Skeletal muscle satellite cell (primary cell): Measurements from ENCODE around the gene FEM1A.
"Not testable (repeated sequence)": the region's sequence is repeated elsewhere in the genome, so short reads cannot be mapped to it uniquely, and the experiment has no call there.

Experiments used
- H3K27me3 ChIP-seq: 2 replicates; pipeline ENCODE4 v1.7.0; 2013; ENCODE audit warnings: low read length; ENCODE audit not compliant: control insufficient read depth, insufficient read depth
- H3K36me3 ChIP-seq: 2 replicates; pipeline ENCODE4 v1.7.0; 2013; ENCODE audit warnings: mild to moderate bottlenecking, control low read depth, low read length; ENCODE audit not compliant: insufficient read depth
- H3K4me1 ChIP-seq: 2 replicates; pipeline ENCODE4 v1.7.0; 2013; ENCODE audit warnings: low read length; ENCODE audit not compliant: control insufficient read depth, insufficient read depth
- H3K4me2 ChIP-seq: 2 replicates; pipeline ENCODE4 v1.7.0; 2013; ENCODE audit warnings: mild to moderate bottlenecking, low read length
- H3K4me3 ChIP-seq: 2 replicates; pipeline ENCODE4 v1.7.0; 2013; ENCODE audit warnings: low read length
- H3K9ac ChIP-seq: 2 replicates; pipeline ENCODE4 v1.7.0; 2013; ENCODE audit warnings: mild to moderate bottlenecking, low read depth, low read length, moderate library complexity
- H3K9me3 ChIP-seq: replicated peaks from 2 replicates; pipeline ENCODE4 v1.7.0; 2013; ENCODE audit warnings: mild to moderate bottlenecking, control low read depth, low read length

FEM1A gene

GRCh38 chr19:4801085-4801619 is 9.6 kb downstream of the FEM1A start:
- H3K9me3 ChIP-seq, result no peaks in the 10 kb centered on the region
- no peak overlapping the region for H3K9ac ChIP-seq
- no peaks in the 10 kb centered on the region for H3K4me1 ChIP-seq
- H3K36me3 ChIP-seq, result peaks cover 10% of the 10 kb centered on the region
- no peak overlapping the region for H3K4me3 ChIP-seq
- no peak overlapping the region for H3K4me2 ChIP-seq
- H3K27me3 ChIP-seq, result no peaks in the 10 kb centered on the region

GRCh38 chr19:4802711-4803110 is 11.2 kb downstream of the FEM1A start:
- Histone ChIP-seq H3K9me3 (no peaks in the 10 kb centered on the region), H3K9ac (no peak overlapping the region), H3K4me2 (no peak overlapping the region), H3K4me3 (no peak overlapping the region), H3K27me3 (no peaks in the 10 kb centered on the region), H3K36me3 (peaks cover 2% of the 10 kb centered on the region), H3K4me1 (no peaks in the 10 kb centered on the region)

DNA sequence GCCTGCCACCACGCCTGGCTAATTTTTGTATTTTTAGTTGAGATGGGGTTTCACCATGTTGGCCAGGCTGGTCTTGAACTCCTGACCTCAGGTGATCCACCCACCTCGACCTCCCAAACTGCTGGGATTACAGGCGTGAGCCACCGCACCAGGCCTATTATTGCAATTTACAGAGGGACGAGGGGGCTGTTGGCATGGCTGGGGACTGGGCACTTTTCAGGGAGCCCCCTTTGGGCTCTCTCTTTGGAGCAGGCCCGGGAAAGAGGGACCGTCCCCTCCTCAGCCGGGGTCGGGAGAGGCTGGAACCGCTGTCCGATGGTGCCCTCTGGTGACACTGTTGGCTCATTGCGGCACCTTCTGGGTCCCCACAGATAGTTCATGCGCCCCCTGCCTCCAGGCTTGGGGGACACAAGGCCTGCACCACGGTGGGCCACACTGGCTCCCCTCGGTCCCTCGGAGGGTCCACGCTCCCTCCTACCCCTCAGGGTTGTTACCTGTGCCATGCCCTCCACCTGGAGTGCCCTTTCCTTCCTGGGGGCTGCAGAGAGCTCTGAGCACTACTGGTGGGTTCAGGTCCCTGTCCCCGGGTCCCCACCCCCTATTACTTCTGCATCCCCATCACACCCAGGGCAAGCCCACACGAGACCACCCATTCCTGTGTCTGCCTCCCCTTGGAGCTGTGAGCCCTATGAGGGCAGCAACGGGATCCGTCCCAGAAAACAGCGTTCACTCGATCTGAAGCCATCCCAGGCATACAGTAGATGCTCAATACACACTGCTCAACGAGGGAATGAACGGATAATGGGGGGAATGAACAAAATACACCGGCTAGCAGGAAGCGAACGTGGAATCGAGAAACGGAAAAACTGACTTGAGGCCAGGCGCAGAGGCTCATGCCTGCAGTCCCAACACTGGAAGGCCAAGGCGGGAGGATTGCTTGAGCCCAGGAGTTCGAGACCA is 12.5 kb downstream of the FEM1A start:
- no peak overlapping the region for H3K9ac ChIP-seq
- no peak overlapping the region for H3K4me3 ChIP-seq
- H3K27me3 ChIP-seq, result no peaks in the 10 kb centered on the region
- no peaks in the 10 kb centered on the region for H3K4me1 ChIP-seq
- no peak overlapping the region for H3K4me2 ChIP-seq
- H3K9me3 ChIP-seq, result no peaks in the 10 kb centered on the region
- H3K36me3 ChIP-seq, result no peaks in the 10 kb centered on the region

DNA sequence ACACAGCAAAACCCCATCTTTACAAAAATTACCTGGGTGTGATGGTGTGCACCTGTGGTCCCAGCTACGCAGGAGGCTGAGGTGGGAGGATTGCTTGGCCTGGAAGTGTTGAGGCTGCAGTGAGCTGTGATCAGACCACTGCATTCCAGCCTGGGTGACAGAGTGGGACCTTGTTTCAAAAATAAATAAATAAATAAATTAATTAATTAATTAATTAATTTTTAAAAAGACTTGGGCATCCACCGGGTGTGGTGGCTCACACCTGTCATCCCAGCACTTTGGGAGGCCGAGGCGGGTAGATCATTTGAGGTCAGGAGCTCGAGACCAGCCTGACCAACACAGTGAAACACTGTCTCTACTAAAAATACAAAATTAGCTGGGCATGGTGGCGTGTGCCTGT is 13.6 kb downstream of the FEM1A start:
- not testable (repeated sequence) for H3K4me2 ChIP-seq, H3K9ac ChIP-seq, H3K36me3 ChIP-seq, H3K4me3 ChIP-seq, H3K9me3 ChIP-seq, H3K4me1 ChIP-seq, H3K27me3 ChIP-seq

DNA sequence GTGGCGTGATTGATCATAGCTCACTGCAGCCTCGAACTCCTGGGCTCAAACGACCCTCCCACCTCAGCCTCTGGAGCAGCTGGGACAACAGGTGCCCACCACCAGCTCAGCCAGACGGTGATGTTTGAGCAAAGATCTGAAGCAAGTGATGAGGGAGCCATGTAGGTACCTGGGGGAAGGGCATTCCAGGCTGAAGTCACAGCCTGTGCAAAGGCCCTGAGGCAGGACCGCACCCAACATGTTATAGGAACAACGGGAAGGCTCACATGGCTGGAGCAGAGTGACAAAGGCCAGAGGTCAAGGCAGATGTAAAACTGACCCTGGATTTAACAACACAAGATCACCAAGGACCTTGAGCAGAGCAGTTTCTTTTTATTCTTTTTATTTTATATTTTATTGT is 14.8 kb downstream of the FEM1A start:
- no peaks in the 10 kb centered on the region for H3K9me3 ChIP-seq
- H3K4me2 ChIP-seq, result no peak overlapping the region
- no peaks in the 10 kb centered on the region for H3K36me3 ChIP-seq
- no peaks in the 10 kb centered on the region for H3K4me1 ChIP-seq
- H3K9ac ChIP-seq, result no peak overlapping the region
- no peak overlapping the region for H3K4me3 ChIP-seq
- no peaks in the 10 kb centered on the region for H3K27me3 ChIP-seq

DNA sequence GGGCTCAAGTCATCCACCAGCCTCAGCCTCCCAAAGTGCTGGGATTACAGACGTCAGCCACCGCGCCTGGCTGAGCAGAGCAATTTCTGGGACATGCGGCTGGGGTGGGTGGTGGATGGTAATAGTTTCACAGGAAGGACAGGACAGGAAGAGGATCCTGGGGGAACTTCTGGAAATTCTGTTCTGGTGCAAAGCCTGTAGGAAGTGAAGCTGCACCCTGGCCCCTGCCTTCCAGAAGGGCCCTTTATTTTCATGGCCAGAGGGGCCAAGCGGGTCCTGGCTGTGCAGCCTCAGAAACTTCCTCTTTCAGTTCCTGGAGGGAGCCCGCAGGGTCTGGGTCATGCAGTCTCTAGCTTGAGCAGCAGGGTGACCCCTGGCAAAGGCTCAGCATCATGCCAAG is 15.7 kb downstream of the FEM1A start:
- H3K9ac ChIP-seq, result no peak overlapping the region
- H3K27me3 ChIP-seq, result no peaks in the 10 kb centered on the region
- no peaks in the 10 kb centered on the region for H3K36me3 ChIP-seq
- H3K4me2 ChIP-seq, result no peak overlapping the region
- no peaks in the 10 kb centered on the region for H3K9me3 ChIP-seq
- no peaks in the 10 kb centered on the region for H3K4me1 ChIP-seq
- no peak overlapping the region for H3K4me3 ChIP-seq

DNA sequence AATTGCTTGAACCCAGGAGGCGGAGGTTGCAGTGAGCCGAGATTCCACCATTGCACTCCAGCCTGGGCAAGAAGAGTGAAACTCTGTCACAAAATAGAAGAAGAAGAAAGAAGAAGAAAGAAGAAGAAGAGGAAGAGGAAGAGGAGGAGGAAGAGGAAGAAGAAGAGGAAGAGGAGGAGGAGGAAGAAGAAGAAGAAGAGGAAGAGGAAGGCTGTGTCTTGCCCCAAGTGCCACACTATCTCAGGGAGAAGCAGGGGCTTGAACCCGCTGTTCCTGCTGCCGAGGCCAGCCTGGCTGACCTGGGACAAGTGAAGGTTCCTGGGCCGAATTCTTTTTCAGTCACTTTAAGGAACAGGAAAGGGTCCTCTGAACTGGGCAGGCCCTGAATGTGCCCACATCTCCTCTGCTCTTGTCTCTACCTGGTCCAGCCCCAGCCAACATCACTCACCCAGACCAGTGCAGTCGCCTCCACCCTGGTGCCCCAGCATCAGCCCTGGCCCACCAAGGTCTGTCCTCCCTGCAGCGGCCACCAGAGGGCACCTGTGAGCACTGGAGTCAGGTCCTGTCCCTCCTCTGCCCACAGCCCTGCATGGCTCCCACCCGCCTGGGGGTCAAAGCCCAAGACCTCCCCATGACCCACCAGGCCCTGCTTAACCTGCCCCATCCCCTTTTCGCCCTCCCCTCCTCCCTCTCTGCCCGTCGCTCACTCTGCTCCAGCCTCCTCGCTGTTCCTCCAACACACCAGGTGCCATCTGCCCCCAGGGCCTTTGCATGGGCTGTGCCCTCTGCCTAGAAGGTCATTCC is 20.0 kb downstream of the FEM1A start:
- Histone ChIP-seq H3K9me3 (no peaks in the 10 kb centered on the region), H3K9ac (no peak overlapping the region), H3K36me3 (peaks cover 7% of the 10 kb centered on the region), H3K4me1 (peaks cover 10% of the 10 kb centered on the region), H3K4me2 (no peak overlapping the region), H3K4me3 (no peak overlapping the region), H3K27me3 (no peaks in the 10 kb centered on the region)

DNA sequence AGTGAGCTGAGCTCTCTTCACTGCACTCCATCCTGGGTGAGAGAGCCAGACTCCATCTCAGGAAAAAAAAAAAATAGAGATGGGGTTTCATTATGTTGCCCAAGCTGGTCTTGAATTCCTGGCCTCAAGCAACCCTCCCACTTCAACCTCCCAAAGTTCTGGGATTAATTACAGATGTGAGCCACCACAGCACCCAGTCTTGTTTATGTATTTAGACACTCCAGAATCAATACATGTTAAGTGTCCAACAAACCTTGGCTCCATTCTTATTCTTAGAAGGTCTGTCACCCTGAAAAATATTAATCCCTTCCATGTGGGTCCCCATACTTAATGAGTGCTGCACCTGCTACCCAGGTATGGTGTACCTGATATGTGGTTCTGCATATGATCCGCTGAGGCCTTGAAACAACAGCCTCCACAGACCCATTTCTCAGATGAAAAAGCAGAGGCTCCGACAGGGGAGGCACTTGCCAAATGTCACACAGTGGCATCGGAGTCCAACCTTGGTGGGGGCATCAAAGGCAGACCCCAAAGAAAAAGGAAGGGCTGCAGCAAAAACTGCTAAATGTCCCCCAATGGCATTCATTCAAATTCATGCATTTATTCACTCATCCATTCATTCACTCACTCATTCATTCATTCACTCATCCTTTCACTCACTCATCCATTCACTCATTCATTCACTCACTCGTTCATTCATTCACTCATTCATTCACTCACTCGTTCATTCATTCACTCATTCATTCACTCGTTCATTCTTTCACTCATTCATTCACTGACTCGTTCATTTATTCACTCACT is 23.3 kb downstream of the FEM1A start:
- H3K4me3 ChIP-seq, result no peak overlapping the region
- H3K27me3 ChIP-seq, result no peaks in the 10 kb centered on the region
- no peak overlapping the region for H3K4me2 ChIP-seq
- no peaks in the 10 kb centered on the region for H3K9me3 ChIP-seq
- H3K9ac ChIP-seq, result no peak overlapping the region
- H3K4me1 ChIP-seq, result peaks cover 10% of the 10 kb centered on the region
- H3K36me3 ChIP-seq, result peaks cover 21% of the 10 kb centered on the region

DNA sequence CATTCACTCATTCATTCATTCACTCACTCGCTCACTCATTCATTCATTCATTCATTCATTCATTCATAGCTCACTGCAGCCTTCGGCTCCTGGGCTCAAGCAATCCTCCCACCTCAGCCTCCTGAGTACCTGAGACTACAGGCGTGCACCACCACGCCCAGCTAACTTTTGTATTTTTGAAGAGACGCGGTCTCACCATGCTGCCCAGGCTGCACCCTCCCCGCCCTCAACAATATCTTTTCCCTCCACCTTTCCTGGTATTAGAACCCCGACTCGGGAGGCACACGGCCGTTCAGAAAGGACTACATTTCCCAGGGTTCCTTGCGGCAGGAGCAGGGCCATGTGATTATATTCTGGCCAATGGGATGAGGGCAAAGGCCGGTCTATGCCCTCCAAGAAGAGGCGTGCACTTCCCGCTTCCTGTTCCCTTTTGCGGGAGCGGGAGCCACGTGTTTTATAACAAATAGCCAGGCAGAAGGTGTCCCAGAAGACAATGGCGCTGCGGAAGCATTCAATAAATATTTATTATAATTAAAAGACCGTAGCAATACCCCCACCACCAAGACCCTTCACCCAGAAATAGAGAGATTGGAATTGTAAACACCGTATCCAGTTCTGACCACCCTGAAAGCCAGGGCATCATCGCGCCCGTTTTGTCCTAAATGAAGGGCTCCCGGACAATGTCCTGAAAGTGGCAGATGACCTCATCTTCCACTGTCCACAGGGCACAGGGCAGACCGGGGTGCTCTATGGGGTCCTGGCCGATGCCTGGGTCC is 24.1 kb downstream of the FEM1A start:
- Histone ChIP-seq H3K4me1 (peaks cover 10% of the 10 kb centered on the region), H3K36me3 (peaks cover 21% of the 10 kb centered on the region), H3K4me2 (peak overlapping the region; percentile 39), H3K9ac (peak overlapping the region; percentile 22), H3K27me3 (no peaks in the 10 kb centered on the region), H3K9me3 (no peaks in the 10 kb centered on the region), H3K4me3 (no peak overlapping the region)

GRCh38 chr19:4816202-4816949 is 24.8 kb downstream of the FEM1A start:
- Histone ChIP-seq H3K4me3 (no peak overlapping the region), H3K9me3 (no peaks in the 10 kb centered on the region), H3K9ac (peak overlapping the region; percentile 22), H3K4me2 (no peak overlapping the region), H3K27me3 (no peaks in the 10 kb centered on the region), H3K4me1 (peaks cover 10% of the 10 kb centered on the region), H3K36me3 (peaks cover 21% of the 10 kb centered on the region)
